ENCODE measurements around the gene RORC. TPM values are rescaled to one million over a fixed set of nuclear protein-coding genes. Genes with fewer than 3 reads are reported as not detected.

The RORC gene
- total RNA-seq, 1 experiment from 2014 or later = 1.3 TPM

DNA sequence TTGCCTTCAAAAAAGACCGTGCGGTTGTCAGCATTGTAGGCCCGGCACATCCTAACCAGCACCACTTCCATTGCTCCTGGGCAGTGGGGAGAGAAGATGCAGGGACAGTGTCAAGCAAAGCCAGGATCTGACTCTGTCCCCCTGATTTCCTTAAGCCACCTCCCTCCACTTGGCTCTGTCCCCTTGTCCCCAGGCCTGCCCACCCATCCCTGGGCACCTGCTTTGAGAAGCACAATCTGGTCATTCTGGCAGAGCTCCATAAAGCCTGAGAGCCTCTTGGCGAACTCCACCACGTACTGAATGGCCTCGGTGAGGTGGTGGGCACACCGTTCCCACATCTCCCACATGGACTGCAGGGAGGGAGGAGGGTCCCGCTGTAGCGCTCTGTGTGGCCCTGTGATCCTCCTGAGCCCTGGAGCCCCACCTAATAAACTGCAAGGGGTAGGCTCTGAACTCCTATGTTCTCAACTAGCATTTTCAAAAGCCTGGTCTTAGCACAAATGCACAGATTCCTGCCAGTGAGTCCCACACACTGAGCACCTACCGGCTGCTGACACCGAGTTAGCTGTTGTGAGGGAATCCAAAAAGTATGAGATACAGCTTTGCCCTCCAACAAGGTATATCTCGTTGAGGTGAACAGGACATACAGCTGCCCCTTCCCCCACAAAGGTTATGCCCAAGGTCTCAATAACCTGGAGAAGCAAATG lies 18.2 kb downstream of the RORC start:
- Histone ChIP-seq H3K4me1 (ENCODE audit: control insufficient read depth in 1 of 2, insufficient read depth in 2 of 2, low read length in 2 of 2) (no peaks in the 10 kb centered on the region), H3K4me3 (replicated peaks in 1 of 2; ENCODE audit: low read depth in 1 of 2, low read length in 2 of 2) (no peak overlapping the region), H2AFZ (ENCODE audit: low read depth, low read length, poor library complexity, severe bottlenecking) (no peak overlapping the region), H3K27ac (ENCODE audit: low read depth, low read length) (no peak overlapping the region), H3K9me3 (ENCODE audit: control insufficient read depth in 1 of 2, insufficient read depth in 1 of 2, low read depth in 1 of 2, low read length in 2 of 2) (no peaks in the 10 kb centered on the region), H3K4me2 (ENCODE audit: low read length) (no peak overlapping the region), H3K79me2 (ENCODE audit: insufficient read depth, low read length) (no peaks in the 10 kb centered on the region), H3K27me3 (ENCODE audit: insufficient read depth, low read length) (no peaks in the 10 kb centered on the region), H4K20me1 (ENCODE audit: insufficient read depth) (no peaks in the 10 kb centered on the region), H3K36me3 (ENCODE audit: control insufficient read depth in 1 of 2, insufficient read depth in 2 of 2, low read length in 2 of 2) (no peaks in the 10 kb centered on the region), H3K9me2 (ENCODE audit: insufficient read depth) (no peaks in the 10 kb centered on the region), H3K9ac (ENCODE audit: low read length) (no peak overlapping the region)
- POLR2A ChIA-PET = no interaction called here
- BruUV-seq (replicated peaks) = no TSS peak
- RAD21 ChIA-PET (ENCODE audit: low non-redundant PET in 1 of 2, low total read pairs in 2 of 2, uncharacterized antibody in 2 of 2, unreplicated experiment in 2 of 2) = no interaction called here
- ATAC-seq = no peak
- intact Hi-C loops (cut with micrococcal nuclease) = no loop called here
- DNase-seq (ENCODE audit: low read depth, low spot score) = no peak
- CTCF ChIA-PET = no interaction called here
- TF ChIP-seq YY1 (IDR thresholded peaks at IDR 0.05; ENCODE audit: extremely low read depth, insufficient replicate concordance, low read depth, low read length) (no peak), ELF1 (IDR thresholded peaks at IDR 0.05; ENCODE audit: borderline replicate concordance, low read depth) (no peak), EGR1 (IDR thresholded peaks at IDR 0.05; ENCODE audit: low read depth) (no peak), ZFX (IDR thresholded peaks at IDR 0.05) (no peak), SP1 (IDR thresholded peaks at IDR 0.05; ENCODE audit: low read depth) (no peak), SRF (IDR thresholded peaks at IDR 0.05; ENCODE audit: low read depth) (no peak), POLR2A (IDR thresholded peaks at IDR 0.05; ENCODE audit: borderline replicate concordance, extremely low read depth, insufficient read depth, insufficient read length) (no peak), EZH2phosphoT487 (IDR thresholded peaks at IDR 0.05; ENCODE audit: borderline replicate concordance) (no peak)

DNA sequence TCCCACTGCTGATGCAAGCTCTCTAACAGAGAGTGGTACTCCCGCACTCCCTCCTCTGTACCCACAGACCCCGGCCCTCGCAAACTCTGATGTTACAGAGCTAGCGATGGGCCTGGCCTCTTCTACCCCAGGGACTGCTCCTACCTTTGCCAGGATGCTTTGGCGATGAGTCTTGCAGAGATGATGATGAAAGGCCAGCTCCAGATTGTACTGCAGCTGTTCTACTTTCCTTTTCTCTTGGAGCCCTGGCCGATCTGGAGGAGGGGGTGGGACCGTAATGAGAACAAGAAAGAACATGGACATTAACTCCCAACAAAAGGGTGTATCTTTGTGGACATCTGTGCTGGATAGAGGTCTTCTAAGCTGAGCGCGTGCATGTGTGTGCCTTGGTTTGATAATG lies 20.4 kb downstream of the RORC start:
- Histone ChIP-seq H3K9me3 (ENCODE audit: control insufficient read depth in 1 of 2, insufficient read depth in 1 of 2, low read depth in 1 of 2, low read length in 2 of 2) (no peaks in the 10 kb centered on the region), H3K4me1 (ENCODE audit: control insufficient read depth in 1 of 2, insufficient read depth in 2 of 2, low read length in 2 of 2) (no peaks in the 10 kb centered on the region), H3K4me2 (ENCODE audit: low read length) (no peak overlapping the region), H3K27me3 (ENCODE audit: insufficient read depth, low read length) (peaks cover 6% of the 10 kb centered on the region; the same call in 1 of the 2 replicates), H3K4me3 (replicated peaks in 1 of 2; ENCODE audit: low read depth in 1 of 2, low read length in 2 of 2) (no peak overlapping the region), H3K27ac (ENCODE audit: low read depth, low read length) (no peak overlapping the region), H3K36me3 (ENCODE audit: control insufficient read depth in 1 of 2, insufficient read depth in 2 of 2, low read length in 2 of 2) (no peaks in the 10 kb centered on the region), H3K9ac (ENCODE audit: low read length) (no peak overlapping the region), H2AFZ (ENCODE audit: low read depth, low read length, poor library complexity, severe bottlenecking) (no peak overlapping the region), H3K79me2 (ENCODE audit: insufficient read depth, low read length) (no peaks in the 10 kb centered on the region), H4K20me1 (ENCODE audit: insufficient read depth) (no peaks in the 10 kb centered on the region), H3K9me2 (ENCODE audit: insufficient read depth) (no peaks in the 10 kb centered on the region)
- intact Hi-C loops (cut with micrococcal nuclease) = no loop called here
- no peak for TF ChIP-seq FOSL1 (IDR thresholded peaks at IDR 0.05; ENCODE audit: low read depth)
- TF ChIP-seq, protein P1, sequence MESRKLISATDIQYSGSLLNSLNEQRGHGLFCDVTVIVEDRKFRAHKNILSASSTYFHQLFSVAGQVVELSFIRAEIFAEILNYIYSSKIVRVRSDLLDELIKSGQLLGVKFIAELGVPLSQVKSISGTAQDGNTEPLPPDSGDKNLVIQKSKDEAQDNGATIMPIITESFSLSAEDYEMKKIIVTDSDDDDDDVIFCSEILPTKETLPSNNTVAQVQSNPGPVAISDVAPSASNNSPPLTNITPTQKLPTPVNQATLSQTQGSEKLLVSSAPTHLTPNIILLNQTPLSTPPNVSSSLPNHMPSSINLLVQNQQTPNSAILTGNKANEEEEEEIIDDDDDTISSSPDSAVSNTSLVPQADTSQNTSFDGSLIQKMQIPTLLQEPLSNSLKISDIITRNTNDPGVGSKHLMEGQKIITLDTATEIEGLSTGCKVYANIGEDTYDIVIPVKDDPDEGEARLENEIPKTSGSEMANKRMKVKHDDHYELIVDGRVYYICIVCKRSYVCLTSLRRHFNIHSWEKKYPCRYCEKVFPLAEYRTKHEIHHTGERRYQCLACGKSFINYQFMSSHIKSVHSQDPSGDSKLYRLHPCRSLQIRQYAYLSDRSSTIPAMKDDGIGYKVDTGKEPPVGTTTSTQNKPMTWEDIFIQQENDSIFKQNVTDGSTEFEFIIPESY (IDR thresholded peaks at IDR 0.05; ENCODE audit: extremely low read depth, insufficient replicate concordance, low read length) = no peak
- TF ChIP-seq SRF (IDR thresholded peaks at IDR 0.05; ENCODE audit: low read depth) = no peak
- TF ChIP-seq JUND (IDR thresholded peaks at IDR 0.05) = no peak
- TF ChIP-seq, protein P2, sequence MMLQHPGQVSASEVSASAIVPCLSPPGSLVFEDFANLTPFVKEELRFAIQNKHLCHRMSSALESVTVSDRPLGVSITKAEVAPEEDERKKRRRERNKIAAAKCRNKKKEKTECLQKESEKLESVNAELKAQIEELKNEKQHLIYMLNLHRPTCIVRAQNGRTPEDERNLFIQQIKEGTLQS (IDR thresholded peaks at IDR 0.05) = no peak
- TF ChIP-seq, protein P3, sequence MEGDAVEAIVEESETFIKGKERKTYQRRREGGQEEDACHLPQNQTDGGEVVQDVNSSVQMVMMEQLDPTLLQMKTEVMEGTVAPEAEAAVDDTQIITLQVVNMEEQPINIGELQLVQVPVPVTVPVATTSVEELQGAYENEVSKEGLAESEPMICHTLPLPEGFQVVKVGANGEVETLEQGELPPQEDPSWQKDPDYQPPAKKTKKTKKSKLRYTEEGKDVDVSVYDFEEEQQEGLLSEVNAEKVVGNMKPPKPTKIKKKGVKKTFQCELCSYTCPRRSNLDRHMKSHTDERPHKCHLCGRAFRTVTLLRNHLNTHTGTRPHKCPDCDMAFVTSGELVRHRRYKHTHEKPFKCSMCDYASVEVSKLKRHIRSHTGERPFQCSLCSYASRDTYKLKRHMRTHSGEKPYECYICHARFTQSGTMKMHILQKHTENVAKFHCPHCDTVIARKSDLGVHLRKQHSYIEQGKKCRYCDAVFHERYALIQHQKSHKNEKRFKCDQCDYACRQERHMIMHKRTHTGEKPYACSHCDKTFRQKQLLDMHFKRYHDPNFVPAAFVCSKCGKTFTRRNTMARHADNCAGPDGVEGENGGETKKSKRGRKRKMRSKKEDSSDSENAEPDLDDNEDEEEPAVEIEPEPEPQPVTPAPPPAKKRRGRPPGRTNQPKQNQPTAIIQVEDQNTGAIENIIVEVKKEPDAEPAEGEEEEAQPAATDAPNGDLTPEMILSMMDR (IDR thresholded peaks at IDR 0.05 in 2 of 3, conservative IDR thresholded peaks at IDR 0.05 in 1 of 3; ENCODE audit: borderline replicate concordance in 1 of 3, insufficient read depth in 1 of 3, low read depth in 2 of 3, low read length in 2 of 3) = no peak
- no peak for TF ChIP-seq TCF7L2 (IDR thresholded peaks at IDR 0.05; ENCODE audit: borderline replicate concordance, extremely low read depth, insufficient read depth, insufficient read length)
- no peak for TF ChIP-seq SIN3A (IDR thresholded peaks at IDR 0.05; ENCODE audit: low read depth)
- ATAC-seq (no peak), DNase-seq (ENCODE audit: low read depth, low spot score) (no peak)
- BruUV-seq (replicated peaks) = no TSS peak
- CTCF ChIA-PET = no interaction called here
- POLR2A ChIA-PET = no interaction called here
- RAD21 ChIA-PET (ENCODE audit: low non-redundant PET in 1 of 2, low total read pairs in 2 of 2, uncharacterized antibody in 2 of 2, unreplicated experiment in 2 of 2) = no interaction called here
